ENCODE results near the gene CNOT6L. TPM values are rescaled to one million over a fixed set of nuclear protein-coding genes. Genes with fewer than 3 reads are reported as not detected.

Gene CNOT6L
- total RNA-seq, 1 donor: 14.2 TPM

DNA sequence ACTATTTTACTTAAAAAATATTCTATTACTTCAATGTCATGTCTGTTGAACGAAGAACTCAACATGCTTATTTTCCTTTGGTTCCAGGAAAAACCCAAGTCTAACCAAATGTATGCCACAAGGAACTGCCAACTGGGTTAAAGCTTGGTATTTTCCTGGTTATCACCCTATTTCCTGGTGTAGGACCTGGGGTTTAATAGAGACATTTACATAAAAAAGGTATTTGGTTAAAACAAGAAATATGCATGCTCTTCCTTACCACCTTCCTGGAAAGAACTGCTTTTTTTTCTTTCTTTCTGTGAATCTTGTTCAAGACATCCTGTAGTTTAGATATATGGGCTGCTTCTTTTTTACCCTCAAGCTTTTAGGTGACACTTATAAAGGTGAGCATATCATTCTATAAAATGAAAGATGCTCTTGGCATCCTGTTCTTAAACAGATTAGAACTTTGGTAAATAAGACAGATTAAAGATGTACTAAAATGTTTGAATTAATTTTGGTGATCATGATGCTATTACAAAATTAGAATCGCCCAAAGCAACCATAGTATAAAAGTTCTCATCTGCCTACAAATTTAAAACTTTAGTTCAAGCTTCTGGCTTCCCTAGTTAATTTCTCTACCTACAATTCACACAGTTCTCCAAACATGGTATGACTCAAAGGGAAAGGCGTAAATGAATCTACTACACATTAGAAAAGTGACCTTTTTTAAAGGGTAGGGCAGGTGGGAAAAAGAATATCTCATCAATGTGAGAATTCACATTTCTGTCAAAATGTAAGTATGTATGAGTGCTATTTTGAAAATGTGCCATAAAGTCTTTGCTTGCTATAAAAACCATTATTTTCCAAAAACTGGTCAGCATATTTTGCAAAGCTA, 103.5 kb downstream of the CNOT6L start:
- DNase-seq (ENCODE audit: low read depth): no peak
- H3K4me3 ChIP-seq (ENCODE audit: low read depth, low read length): no peak overlapping the region
- TF ChIP-seq, protein P1, sequence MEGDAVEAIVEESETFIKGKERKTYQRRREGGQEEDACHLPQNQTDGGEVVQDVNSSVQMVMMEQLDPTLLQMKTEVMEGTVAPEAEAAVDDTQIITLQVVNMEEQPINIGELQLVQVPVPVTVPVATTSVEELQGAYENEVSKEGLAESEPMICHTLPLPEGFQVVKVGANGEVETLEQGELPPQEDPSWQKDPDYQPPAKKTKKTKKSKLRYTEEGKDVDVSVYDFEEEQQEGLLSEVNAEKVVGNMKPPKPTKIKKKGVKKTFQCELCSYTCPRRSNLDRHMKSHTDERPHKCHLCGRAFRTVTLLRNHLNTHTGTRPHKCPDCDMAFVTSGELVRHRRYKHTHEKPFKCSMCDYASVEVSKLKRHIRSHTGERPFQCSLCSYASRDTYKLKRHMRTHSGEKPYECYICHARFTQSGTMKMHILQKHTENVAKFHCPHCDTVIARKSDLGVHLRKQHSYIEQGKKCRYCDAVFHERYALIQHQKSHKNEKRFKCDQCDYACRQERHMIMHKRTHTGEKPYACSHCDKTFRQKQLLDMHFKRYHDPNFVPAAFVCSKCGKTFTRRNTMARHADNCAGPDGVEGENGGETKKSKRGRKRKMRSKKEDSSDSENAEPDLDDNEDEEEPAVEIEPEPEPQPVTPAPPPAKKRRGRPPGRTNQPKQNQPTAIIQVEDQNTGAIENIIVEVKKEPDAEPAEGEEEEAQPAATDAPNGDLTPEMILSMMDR (IDR thresholded peaks at IDR 0.05; ENCODE audit: insufficient read depth, low read depth, low read length): no peak

- H3K4me3 ChIP-seq (ENCODE audit: low read depth, low read length): no peak overlapping the region
- TF ChIP-seq, protein P1 (IDR thresholded peaks at IDR 0.05; ENCODE audit: insufficient read depth, low read depth, low read length): no peak
- no peak for DNase-seq (ENCODE audit: low read depth)
Measured at GRCh38 chr4:77714514-77714913, 104.7 kb downstream of the CNOT6L start.

DNA sequence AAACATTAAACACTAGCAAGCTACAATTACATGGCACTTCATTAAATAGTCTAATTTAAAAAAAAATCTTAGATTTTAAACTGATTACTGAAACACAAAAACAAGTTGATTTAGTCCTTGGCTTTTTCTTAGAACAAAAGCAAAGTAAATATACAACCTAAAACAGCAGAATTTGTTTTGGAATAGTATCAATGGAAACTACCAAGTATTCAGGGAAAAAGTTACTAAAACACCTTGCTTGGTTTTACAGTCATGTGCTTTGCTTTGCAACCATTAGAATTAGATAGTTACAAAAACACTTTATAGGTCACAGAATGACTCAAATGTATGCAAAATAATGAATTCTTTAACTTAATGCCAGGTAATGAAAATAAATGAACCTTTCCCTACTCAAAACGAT, 105.3 kb downstream of the CNOT6L start:
- TF ChIP-seq, protein P1 (IDR thresholded peaks at IDR 0.05; ENCODE audit: insufficient read depth, low read depth, low read length): no peak
- DNase-seq (ENCODE audit: low read depth): no peak
- no peak overlapping the region for H3K4me3 ChIP-seq (ENCODE audit: low read depth, low read length)

DNA sequence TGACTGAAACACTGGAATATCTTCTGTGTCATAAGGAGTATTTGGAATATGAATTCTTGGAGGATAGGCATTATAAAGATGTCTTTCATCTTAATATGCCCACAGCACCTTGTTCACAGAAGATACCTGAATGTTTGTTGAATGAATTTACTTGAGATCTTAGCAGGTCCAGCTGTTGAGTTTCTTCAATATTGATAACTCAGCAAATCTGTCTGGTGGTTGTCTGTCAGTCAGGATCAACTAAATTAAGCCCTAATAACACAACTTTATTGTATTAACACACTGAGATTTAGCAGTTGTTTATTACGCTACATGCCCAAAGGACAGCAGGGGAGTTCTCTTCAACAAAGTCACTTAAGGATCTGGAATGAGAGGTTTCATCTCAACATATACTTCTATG, 106.5 kb downstream of the CNOT6L start:
- DNase-seq (ENCODE audit: low read depth): no peak
- H3K4me3 ChIP-seq (ENCODE audit: low read depth, low read length): no peak overlapping the region
- TF ChIP-seq, protein P1 (IDR thresholded peaks at IDR 0.05; ENCODE audit: insufficient read depth, low read depth, low read length): no peak

DNA sequence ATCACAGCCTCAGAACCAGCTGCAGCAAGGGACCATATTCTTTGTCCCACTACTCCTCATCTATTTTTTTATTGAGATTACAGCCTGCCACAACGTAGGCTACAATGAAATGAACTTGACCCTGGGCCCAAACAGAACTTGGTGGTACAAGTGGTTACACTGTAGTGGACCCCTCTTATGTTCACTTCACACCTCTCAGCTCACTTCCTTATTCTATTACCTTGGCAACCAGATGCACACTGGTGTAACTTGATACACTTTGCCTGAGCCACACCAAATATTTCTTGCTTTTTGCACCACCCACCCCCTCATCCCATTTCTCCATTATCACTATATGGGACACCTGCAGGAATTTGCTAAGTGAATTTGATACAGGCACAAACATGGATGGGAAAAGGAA, 107.7 kb downstream of the CNOT6L start:
- DNase-seq (ENCODE audit: low read depth): no peak
- H3K4me3 ChIP-seq (ENCODE audit: low read depth, low read length): no peak overlapping the region
- TF ChIP-seq, protein P1 (IDR thresholded peaks at IDR 0.05; ENCODE audit: insufficient read depth, low read depth, low read length): no peak

DNA sequence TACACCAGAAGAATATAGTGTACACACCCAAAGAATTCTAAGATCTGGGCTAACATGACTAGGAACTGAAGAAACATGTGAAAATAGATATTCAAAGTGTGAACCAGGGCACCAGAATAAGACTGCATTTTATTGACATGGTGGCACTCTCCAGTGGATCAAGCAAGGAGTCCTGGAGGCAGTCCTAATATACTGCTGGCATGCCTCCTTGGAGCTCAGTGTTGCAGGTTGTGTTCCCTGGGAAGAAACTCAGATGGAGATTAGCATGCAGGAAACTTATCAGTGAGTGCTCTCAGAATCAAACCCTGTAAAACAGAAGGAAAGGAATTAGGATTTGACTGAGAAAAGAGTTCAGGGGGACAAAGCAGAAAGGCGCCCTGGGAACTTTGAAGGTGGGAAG, 108.5 kb downstream of the CNOT6L start:
- TF ChIP-seq, protein P1 (IDR thresholded peaks at IDR 0.05; ENCODE audit: insufficient read depth, low read depth, low read length): no peak
- H3K4me3 ChIP-seq (ENCODE audit: low read depth, low read length): no peak overlapping the region
- DNase-seq (ENCODE audit: low read depth): no peak
